Activated CD8-positive, alpha-beta memory T cell treated with anti-CD3 and anti-CD28 coated beads, Interleukin-2, amount 50 U/mL, for 24 hours (primary cell): ENCODE measurements around the gene TLK2.
"Not testable (repeated sequence)": the region's sequence is repeated elsewhere in the genome, so short reads cannot be mapped to it uniquely, and the experiment has no call there.

ENCODE experiments used
- DNase-seq: peaks from one replicate; pipeline ENCODE4 v3.0.0-alpha.2; 2020; ENCODE audit errors: extremely low read depth

The TLK2 gene

DNA sequence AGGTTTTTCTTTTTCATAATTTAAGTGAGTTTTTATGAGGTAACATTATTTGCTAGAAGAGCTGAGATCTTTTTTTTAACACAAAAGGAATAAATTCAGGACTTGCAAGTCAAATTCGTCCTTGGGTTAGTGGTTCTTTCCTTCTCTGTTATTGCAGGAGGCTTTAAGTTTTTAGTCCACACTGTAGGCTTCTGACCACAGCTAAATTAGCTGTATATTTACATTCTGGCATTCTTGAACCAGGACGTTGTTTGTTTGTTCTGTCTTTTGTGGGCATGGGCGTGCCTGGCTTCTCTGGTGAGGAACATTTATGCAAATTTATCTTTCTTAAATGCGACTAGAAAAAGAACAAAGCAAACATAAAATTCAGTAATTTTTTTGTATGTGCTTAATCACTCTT lies 80.3 kb downstream of the TLK2 start:
- DNase-seq = not testable (repeated sequence)

DNA sequence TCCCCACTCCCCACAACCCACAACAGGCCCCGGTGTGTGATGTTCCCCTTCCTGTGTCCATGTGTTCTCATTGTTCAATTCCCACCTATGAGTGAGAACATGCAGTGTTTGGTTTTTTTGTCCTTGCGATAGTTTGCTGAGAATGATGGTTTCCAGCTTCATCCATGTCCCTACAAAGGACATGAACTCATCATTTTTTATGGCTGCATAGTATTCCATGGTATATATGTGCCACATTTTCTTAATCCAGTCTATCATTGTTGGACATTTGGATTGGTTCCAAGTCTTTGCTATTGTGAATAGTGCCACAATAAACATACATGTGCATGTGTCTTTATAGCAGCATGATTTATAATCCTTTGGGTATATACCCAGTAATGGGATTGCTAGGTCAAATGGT lies 82.3 kb downstream of the TLK2 start:
- not testable (repeated sequence) for DNase-seq

DNA sequence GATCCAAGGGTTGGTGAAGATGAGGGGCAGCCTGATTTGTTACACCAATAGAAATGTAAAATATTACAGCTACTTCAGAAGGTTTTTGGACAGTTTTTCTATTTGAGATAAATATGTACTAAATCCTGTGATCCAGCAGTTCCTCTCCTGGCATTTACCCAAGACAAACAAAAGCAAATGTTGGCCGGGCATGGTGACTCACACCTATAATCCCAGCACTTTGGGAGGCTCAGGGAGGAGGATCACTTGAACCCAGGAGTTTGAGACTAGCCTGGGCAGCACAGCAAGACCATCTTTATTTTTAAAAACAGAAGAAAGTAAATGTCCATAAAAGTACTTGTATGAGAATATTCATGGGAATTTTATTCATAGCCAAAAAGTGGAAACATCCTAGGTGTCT lies 84.0 kb downstream of the TLK2 start:
- DNase-seq = no peak

DNA sequence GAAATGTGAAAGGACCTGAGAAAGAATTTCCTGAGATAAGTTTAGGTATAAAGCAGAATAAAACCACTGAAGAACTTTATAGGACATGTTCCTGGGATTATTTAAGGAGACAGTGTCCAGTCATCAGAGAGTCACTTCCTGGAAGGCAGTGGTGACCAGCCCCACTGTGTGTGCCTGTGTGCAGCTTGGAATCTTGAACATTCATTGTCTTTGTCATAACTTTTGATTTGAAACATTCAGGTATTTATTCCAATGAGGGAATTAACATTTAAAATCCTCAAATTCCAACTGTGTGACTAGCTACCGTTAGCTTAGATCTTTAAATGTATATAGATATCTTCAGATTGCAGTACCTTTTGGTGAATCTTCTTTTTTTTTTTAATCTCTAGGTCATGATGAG lies 87.2 kb downstream of the TLK2 start:
- DNase-seq = no peak

DNA sequence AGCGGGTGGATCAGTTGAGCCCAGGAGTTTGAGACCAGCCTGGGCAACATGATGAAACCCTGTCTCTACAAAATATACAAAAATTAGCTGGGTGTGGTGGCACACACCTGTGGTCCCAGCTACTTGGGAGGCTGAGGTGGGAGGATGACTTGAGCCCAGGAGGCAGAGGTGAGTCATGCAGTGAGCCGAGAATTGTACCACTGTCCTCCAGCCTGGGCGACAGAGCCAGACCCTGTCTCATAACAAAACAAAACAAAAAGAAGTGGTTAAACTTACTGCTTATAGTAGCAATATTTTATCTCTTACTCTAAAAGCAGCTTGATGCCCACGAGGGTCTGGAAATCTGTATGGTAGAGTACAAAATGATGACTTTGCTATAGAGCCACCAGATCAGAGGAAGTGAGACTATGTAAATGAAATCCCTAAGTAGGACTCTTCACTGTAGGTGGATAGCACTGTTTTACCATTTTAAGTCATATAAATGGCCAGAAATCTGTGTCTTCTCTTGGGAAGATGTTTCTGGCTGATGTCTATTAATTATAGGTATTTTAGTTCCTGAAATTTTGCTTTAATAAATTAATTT lies 88.5 kb downstream of the TLK2 start:
- DNase-seq = no peak

DNA sequence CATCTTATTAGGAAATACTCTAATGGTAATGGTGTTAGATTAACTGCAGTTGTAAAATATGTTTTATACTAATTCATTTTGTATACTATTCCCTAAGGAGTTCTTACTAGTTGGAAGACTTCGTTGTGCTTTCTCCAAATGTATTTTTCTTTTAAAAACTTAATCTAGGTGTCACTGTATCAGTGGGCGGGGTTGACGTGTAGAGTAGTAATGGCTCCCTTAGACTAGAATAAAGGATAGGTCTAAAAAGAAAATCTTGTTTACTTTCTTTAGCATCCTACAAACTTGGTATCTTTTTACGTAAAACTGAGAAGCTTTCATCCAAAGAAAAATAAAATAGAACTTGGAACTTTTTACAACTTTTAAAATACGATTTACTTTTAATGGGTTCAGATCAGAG lies 93.9 kb downstream of the TLK2 start:
- DNase-seq = no peak

DNA sequence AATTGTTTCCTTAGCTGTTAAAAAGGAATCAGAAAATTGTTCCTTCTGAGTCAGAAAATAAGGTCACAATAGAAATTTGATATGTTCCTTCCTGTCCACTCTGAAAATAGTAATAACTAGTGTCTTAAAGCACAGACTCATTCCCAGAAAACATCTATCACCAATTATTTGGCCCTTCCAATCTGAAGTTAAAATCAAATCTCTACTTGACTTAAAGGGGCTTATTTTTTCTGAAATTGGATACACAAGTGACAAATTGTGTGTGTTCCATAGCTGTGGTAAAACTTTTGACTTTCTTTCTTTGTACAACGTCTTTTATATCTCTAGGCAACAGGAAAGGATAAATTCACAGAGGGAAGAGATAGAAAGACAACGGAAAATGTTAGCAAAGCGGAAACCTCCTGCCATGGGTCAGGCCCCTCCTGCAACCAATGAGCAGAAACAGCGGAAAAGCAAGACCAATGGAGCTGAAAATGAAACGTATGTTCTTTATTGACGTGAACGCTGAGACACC lies 94.3 kb downstream of the TLK2 start:
- DNase-seq = no peak

DNA sequence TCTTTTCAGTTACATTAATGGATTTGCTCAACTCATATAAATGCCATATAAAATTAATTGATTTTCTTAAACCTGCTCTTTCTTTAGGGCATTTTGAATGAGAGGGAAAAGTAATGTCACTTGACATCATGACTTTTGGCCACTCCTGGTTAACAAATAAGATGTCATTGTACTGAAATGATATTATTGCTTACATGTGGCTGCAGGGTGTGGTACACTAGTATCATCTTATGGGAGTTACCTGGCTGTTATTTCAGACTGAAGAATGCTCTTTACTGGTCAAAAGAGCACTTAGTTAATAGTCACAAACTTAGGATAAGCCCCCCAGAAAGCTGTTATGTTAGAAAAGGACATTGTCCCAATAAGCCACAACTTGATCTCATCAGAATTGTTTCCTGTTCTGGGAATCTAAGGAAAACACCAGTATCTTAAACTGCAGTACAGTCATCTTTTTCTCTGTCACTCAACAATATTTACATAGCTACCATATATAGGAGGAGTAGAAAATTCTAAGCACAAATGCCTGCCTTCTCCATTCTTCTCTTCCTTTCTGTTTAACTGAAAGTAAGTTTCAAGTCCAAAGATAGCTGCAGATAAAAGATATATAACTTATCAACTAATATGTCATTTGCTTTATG lies 95.0 kb downstream of the TLK2 start:
- no peak for DNase-seq

DNA sequence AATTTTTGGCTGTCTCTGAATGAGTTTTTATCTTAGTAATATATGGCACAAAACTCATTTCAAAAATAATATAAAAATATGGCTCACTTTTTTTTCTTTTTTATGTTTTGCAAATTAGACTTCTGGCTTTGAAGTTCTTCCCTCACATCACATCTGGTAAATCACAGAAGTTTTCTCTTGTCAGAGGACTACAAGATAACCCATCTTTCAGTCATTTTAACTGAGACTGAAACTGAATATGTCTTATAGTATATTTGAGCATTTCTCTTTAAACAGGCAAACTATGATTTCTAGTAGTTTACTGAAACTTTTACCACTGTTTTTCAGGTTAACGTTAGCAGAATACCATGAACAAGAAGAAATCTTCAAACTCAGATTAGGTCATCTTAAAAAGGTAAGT lies 97.8 kb downstream of the TLK2 start:
- DNase-seq = no peak

DNA sequence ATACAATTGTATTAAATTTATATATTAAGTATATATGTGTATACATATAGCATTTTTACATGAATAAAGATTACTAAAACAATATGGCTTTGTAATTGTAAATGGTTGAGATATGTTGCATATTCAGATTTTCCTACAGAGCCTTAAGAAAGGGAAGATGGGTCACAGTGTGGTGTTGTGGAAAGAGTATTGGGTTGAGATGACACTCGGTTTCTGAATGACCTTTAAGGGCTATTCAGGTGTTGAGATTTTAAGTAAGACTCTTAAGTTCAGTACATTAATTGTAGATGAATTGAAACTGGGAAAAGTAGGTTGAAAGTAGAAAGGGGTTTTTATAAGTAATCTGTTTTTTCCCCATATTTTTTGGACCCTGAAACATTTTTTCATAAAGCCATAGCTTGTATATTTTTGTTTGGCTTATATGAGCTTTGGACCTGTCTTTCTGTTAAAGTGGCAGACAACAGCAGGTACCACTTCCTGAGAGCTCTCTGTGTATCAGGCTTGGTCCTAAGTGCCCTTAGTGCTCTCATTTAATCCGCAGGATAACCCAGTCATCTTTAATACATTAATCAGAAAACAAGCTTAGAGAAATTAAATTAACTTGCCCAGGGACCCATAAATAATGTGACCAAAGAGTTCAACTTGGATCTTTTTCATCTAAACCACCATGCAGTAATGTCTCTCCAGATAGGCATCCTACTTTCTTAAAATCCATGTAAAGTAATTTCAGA lies 100.3 kb downstream of the TLK2 start:
- DNase-seq = no peak

DNA sequence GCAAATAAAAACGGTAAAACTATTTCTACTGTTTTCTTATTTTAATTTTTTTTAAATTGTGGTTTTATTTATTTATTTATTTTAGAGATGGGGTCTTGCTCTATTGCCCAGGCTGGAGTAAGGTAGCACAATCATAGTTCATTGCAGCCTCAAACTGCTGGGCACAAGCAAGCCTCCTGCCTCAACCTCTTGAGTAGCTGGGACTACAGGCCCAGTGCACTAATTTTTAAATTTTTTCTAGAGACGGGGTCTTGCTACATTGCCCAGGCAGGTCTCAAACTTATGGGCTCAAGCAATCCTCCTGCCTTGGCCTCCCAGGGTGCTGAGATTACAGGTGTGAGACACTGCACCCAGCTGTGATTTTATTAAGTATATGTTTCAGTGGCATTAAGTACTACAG lies 102.3 kb downstream of the TLK2 start:
- DNase-seq = no peak

DNA sequence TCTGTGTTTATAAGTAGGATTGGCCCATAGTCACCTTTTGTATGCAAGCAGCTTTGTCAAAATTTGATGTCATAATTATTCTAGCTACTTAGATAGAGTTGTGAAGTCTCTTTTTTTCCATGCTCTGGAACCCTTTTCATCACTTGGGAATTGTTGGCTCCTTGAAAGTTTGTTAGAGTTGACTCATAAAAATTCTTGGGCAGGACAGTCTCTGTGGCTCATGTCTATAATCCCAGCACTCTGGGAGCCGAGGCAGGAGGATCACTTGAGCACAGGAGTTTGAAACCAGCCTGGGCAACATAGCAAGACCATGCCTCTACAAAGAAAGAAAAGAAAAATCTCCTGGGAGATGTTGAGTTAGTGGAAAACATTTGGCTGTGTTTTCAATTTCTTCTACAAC lies 103.1 kb downstream of the TLK2 start:
- no peak for DNase-seq

DNA sequence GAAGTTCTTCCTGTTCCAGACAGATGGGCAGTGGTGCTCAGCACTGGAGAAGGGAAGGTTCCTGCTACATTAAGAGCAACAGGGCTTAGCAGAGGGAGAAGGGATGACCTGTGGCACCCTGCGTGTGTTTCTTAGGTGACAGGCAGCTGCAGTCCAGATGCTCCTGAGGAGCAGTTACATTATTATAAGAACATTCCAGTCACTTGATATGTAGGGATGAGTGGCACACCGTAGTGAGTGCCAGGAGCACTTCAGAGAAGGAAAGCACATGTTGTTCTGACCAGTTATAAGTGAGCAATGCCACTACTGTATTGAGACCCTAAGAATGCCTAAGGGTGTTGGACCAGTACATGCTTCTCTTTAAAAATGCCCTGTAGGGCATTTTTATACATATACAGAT lies 108.9 kb downstream of the TLK2 start:
- DNase-seq = no peak

DNA sequence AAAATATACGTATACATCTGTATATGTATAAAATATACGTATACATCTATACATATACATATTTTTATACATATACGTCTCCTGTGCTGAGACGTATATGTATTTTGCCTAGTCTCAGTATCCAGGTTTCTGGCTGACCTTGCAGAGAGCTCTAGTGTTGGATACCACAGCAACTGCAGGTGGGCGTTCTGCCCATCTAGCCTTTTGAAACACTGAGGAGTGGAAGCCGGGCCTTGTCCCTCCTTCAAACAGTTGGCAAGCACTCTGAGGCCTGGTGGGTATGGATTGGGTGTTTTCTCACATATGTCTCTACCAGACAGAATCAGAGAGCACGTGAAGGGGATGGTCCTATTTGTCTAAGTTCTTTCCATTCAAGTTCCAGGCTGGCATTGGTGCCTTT lies 109.5 kb downstream of the TLK2 start:
- DNase-seq = no peak

DNA sequence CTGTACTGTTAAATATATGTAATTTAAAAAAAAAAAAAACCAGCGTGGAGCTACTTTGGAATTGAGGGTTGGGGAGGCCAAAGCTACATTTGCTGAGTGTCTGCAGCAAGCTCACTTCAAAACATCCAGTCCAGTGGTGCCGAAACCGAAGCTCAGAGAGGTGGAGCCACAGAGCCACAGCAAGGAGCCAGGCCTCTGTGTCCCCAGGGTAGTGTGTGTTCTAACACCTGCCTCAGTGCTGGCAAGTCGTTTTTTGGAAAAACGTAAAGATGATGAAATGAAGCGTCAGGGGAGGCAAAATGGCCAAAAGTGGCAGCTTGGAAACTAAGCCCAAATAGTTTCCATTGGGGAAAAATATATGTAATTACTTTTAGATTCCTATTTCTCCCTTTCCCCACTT lies 112.7 kb downstream of the TLK2 start:
- no peak for DNase-seq

DNA sequence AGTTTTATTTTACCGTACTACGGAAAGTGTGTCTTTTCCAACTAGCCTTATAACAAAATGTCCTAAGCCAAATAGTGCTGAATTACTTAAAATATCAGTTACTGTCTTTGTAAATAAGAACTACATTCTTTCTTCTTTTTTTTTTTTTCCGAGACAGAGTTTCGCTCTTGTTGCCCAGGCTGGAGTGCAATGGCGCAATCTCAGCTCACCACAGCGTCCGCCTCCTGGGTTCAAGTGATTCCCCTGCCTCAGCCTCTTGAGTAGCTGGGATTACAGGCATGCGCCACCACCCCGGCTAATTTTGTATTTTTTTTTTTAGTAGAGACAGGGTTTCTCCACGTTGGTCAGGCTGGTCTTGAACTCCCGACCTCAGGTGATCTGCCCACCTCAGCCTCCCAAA lies 113.2 kb downstream of the TLK2 start:
- DNase-seq = not testable (repeated sequence)

DNA sequence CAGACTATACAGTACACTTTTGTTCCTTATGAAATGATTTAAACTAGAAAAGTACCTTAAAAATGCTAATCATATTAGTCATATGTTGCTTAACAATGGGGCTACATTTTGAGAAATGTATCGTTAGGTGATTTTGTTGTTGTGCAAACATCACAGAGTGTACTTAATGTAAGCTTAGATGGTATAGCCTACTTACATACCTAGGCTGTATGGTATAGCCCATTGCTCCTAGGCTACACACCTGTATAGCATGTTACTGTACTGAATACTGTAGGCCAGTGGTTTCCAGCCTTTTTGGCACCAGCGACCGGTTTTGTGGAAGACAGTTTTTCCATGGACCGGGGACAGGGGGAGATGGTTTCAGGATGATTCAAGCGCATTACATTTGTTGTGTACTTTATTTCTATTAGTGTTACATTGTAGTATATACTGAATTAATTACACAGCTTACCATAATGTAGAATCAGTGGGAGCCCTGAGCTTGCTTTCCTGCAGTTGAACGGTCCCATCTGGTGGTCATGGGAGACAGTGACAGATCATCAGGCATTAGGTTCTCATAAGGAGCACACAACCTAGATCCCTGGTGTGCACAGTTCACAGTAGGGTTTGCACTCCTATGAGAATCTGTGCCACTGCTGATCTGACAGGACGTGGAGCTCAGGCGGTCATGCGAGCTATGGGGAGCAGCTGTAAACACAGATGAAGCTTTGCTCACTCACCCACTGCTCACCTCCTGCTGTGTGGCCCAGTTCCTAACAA lies 113.9 kb downstream of the TLK2 start:
- no peak for DNase-seq

DNA sequence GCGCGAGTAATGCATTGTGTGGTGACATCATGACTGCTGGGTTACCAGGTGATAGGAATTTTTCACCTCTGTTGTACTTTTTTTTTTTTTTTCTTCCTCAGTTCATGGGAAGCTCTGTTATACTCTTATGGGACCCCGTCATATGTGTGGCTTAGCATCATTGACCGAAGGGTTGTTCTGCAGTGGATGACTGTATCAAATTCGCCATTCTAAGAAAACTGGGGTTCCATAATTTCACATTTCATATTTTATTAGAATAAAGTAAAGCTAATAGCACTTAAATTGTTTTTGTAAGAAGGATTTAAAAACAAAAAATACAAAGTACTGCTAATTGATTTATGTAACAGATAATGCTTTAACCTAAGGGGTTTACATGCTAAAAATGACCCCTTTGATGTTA lies 116.9 kb downstream of the TLK2 start:
- DNase-seq = no peak

DNA sequence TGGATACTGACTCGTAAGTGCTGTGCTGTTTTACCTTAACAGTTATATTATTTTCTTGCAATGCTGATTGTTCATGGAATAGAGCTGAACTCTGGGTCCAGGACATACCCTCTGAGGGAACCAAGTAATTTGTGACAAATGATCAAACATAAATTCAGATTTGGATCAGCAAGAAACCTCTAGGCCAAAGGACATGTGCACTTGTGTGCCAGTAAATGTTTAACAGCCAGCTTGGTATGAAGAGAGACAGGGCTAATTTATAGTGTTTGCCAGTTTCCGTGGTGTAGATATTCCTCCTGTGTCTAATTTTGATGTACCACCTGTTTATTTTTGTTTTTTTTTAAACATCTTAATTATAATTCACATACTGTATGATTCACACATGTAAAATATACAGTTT lies 118.0 kb downstream of the TLK2 start:
- DNase-seq = no peak

DNA sequence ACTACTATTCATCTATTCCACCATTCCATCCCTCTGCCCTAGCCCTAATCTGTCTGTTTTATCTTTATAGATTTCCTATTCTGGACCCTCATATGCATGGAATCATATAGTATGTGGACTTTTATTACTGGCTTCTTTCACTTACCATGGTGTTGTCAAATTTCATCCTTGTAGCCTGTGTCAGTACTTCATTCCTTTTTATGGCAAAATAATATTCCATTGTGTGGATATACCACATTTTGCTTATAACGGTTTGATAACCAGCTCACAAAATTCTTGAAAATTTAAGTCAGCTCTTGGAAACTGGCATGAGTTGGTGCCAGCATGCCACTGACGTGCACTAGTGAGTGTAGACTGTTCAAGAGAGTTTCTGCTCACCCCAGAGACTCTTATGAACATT lies 118.5 kb downstream of the TLK2 start:
- no peak for DNase-seq

DNA sequence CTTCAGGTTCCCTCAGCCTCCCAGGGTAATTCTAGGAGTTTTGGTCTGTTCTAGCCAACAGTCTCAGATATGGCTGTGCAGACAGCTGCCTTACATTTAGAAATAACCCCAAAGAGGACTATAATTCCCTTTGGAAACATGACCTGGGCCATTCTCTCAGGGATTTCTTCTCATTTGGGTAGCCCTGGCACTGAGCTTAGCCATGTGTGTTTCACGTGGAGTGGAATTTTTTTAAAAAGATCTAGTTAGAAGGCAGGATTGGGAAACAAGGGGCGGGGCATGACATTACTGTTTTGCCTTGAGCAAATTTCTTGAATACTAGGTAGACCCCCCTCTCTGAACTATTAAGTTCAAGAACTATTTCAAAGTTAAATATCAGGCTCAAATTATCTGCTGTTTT lies 119.3 kb downstream of the TLK2 start:
- DNase-seq = no peak

DNA sequence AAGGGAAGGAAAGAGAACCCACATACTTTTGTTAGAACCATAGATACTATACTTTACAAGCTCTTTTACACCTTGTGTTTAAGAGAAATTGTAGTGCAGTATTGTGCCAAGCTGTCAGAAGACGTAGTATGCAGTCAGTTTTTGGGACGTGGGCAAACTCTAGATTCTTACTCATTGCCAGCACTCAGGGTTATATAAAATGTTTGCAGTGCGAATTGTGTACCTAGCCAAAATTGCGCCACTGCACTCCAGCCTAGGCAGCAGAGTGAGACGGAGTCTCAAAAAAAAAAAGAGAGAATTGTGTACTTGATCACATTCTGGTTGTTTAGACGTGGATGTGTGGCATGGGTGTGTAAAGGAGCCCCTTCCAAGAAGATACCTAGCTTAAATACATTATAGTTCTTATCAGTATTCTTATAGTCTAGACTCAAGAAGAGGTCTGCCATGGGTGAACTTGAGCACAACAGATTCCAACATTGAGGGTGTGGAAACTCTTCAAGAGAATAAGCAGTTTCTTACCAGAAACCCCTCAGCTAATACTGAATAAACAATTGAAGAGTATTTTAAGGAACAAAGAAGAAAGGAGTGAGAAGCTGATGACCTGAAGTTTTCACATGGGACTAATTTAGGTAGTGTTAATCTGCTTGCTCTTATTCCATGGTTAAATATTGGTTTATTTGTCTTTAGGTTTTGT lies 121.5 kb downstream of the TLK2 start:
- no peak for DNase-seq
